GM13977 (cell line): ENCODE measurements around the gene IL17B.
"Not testable (repeated sequence)": the region's sequence is repeated elsewhere in the genome, so short reads cannot be mapped to it uniquely, and the experiment has no call there.

Experiments used
- DNase-seq: peaks from one replicate; pipeline ENCODE4 v3.0.0; 2012; ENCODE audit warnings: low spot score
- CTCF ChIP-seq: IDR thresholded peaks from 2 replicates; pipeline ENCODE4 v1.5.1; 2012; ENCODE audit warnings: mild to moderate bottlenecking, control low read depth; ENCODE audit not compliant: insufficient read depth; ENCODE audit errors: extremely low read depth, missing control alignments
- in situ Hi-C: fragments of 300-500 bp; cut with MboI; formaldehyde crosslinking; loops from one replicate; pipeline ENCODE4 v1.12.0; 2022; ENCODE audit warnings: low sequenced_read_pairs, low pct_unique_long_range_greater_than_20kb, mixed read lengths, inconsistent platforms; ENCODE audit not compliant: unreplicated experiment

Gene IL17B

GRCh38 chr5:149400304-149400703, 21.2 kb upstream of the IL17B start:
- no peak for DNase-seq
- no peak for TF ChIP-seq CTCF
- in situ Hi-C loops, result no loop called here

GRCh38 chr5:149399775-149400174, 20.7 kb upstream of the IL17B start:
- no peak for DNase-seq
- in situ Hi-C loops, result no loop called here
- TF ChIP-seq CTCF, result no peak

GRCh38 chr5:149398747-149399266, 19.7 kb upstream of the IL17B start:
- DNase-seq, in situ Hi-C loops: not testable (repeated sequence)

GRCh38 chr5:149397530-149397929, 18.4 kb upstream of the IL17B start:
- TF ChIP-seq CTCF, result no peak
- no peak for DNase-seq
- in situ Hi-C loops, result no loop called here

GRCh38 chr5:149394996-149395395, 15.9 kb upstream of the IL17B start:
- in situ Hi-C loops, DNase-seq: not testable (repeated sequence)

GRCh38 chr5:149392718-149393117, 13.6 kb upstream of the IL17B start:
- TF ChIP-seq CTCF, result no peak
- no peak for DNase-seq
- in situ Hi-C loops, result no loop called here

GRCh38 chr5:149391524-149391923, 12.4 kb upstream of the IL17B start:
- in situ Hi-C loops, result no loop called here

GRCh38 chr5:149391076-149391475, 12.0 kb upstream of the IL17B start:
- in situ Hi-C loops, DNase-seq: not testable (repeated sequence)

More at GRCh38 chr5:149391524-149391923, 12.4 kb upstream of the IL17B start:
- no peak for TF ChIP-seq CTCF
- DNase-seq, result no peak
